NCI-H146 (cell line): Measurements from ENCODE around the gene PSMC1.

Experiments used
- DNase-seq: peaks from one replicate; lab custom pipeline; 2025; lab: John Stamatoyannopoulos, UW

The PSMC1 gene

GRCh38 chr14:90302529-90303303 lies 46.4 kb downstream of the PSMC1 start:
- no peak for DNase-seq

- DNase-seq, result no peak
Observed at GRCh38 chr14:90303473-90303872, 47.1 kb downstream of the PSMC1 start.

DNA sequence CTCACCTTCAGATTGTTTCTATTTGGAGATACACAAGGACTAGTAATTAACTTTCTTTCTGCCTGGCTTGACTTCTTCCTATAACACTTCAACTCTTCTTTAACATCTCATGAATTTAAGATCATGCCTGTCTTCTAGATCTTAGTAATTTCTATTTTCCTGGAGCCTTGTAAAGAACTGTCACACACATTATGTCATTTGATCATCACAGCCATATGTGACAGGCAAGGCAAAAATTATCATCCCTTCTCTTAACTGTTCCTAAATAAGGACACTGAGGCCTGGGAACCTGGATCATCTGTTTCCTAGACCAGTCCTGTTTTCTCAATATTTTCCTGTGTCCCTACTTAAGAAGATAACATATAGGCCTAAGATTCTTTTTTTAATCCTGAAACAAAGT lies 48.1 kb downstream of the PSMC1 start:
- no peak for DNase-seq

DNA sequence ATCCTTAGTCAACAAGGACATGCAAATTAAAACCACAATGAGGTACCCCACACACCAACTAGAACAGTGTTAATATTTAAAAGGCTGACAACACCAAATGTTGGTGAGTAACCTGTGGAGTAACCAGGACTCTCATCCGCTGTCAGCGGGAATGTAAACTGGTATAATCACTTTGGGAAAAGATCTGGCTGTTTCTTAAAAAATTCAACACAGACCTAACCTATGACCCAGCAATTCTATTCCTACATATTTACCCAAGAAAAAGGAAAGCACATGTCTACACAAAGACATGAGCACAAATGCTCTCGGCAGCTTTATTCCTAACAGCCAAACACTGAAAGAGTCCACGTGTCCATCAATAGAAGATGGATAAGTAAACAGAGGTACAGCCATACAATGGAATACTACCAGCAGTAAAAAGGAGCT lies 48.8 kb downstream of the PSMC1 start:
- peak; percentile 2 for DNase-seq

- DNase-seq, result no peak
Observed at GRCh38 chr14:90308561-90308960, 52.2 kb downstream of the PSMC1 start.

- no peak for DNase-seq
Observed at GRCh38 chr14:90317286-90317685, 60.9 kb downstream of the PSMC1 start.

GRCh38 chr14:90318016-90318415 lies 61.7 kb downstream of the PSMC1 start:
- no peak for DNase-seq

- no peak for DNase-seq
Observed at GRCh38 chr14:90319173-90319572, 62.8 kb downstream of the PSMC1 start.

GRCh38 chr14:90319634-90320541 lies 63.5 kb downstream of the PSMC1 start:
- DNase-seq, result no peak

DNA sequence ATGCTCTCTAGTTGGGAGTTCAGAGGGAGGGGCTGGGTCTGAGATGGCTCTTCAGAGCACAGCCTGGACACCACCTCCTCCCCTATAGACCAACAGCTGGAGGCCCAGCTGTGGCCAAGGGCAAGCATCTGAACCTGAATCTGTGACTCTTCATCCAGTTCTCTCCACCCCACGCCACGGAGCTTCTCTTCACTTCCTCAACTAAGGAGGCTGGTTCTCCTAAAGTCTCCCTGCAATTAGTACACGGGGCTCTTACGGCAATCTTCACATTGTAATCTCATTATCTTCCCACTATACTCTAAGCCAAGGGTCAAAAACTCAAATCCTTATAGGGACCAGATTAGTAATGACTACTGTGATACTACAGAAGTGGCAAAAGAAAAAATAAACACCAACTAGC lies 65.5 kb downstream of the PSMC1 start:
- DNase-seq, result no peak
